GM10266 (cell line): ENCODE results near the gene OTUB1.

Experiments used
- DNase-seq: peaks from one replicate; pipeline ENCODE4 v3.0.0; 2012; ENCODE audit errors: extremely low spot score
- TF ChIP-seq, protein P1 (sequence below): IDR thresholded peaks from 2 replicates; pipeline ENCODE4 v1.5.1; 2012; ENCODE audit warnings: mild to moderate bottlenecking, low read depth; ENCODE audit not compliant: control insufficient read depth, insufficient read depth; ENCODE audit errors: missing control alignments

OTUB1 gene, protein sequence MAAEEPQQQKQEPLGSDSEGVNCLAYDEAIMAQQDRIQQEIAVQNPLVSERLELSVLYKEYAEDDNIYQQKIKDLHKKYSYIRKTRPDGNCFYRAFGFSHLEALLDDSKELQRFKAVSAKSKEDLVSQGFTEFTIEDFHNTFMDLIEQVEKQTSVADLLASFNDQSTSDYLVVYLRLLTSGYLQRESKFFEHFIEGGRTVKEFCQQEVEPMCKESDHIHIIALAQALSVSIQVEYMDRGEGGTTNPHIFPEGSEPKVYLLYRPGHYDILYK

DNA sequence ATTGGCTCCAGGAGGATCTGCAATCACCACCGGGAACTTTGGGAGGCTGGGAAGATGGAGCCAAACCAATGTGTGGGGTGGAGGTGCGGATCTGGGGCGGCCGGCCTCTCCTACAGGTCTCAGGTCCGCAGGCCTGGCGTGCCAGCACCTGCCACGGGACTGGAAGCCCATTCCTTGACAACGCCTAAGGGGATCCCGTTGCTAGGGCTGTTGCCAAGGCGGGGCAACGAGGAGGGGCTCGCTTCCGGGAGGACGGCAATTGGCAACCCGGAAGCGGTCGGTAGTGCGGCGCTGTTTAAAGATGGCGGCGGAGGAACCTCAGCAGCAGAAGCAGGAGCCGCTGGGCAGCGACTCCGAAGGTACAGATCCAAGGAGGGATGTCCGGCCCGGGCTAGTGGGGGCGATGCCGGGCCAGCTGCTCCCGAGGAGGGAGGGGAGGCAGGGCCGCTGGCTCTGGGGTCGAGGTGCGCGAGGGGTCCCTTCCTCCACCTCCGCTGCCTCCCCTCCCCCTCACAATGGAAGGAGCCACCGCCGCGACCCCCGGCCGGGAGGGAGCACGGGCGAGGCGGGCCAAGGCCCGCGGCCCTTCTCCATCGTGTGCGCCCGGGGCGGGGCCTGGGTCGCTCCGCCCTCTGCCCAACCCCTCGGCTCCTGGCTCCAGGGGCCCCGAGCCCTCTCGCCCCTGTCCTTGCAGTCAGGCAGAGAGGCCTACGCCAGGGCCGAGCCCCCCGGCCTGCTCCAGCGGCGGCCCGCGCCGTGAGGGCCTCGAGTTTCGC lies at the start of gene OTUB1:
TSS of gene OTUB1 (plus strand) at position 283 of the 776 bp plus-strand sequence. CDS start at position 302, 19 bp downstream.
- peak; percentile 94 for DNase-seq
- TF ChIP-seq, protein P1, sequence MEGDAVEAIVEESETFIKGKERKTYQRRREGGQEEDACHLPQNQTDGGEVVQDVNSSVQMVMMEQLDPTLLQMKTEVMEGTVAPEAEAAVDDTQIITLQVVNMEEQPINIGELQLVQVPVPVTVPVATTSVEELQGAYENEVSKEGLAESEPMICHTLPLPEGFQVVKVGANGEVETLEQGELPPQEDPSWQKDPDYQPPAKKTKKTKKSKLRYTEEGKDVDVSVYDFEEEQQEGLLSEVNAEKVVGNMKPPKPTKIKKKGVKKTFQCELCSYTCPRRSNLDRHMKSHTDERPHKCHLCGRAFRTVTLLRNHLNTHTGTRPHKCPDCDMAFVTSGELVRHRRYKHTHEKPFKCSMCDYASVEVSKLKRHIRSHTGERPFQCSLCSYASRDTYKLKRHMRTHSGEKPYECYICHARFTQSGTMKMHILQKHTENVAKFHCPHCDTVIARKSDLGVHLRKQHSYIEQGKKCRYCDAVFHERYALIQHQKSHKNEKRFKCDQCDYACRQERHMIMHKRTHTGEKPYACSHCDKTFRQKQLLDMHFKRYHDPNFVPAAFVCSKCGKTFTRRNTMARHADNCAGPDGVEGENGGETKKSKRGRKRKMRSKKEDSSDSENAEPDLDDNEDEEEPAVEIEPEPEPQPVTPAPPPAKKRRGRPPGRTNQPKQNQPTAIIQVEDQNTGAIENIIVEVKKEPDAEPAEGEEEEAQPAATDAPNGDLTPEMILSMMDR = no peak

DNA sequence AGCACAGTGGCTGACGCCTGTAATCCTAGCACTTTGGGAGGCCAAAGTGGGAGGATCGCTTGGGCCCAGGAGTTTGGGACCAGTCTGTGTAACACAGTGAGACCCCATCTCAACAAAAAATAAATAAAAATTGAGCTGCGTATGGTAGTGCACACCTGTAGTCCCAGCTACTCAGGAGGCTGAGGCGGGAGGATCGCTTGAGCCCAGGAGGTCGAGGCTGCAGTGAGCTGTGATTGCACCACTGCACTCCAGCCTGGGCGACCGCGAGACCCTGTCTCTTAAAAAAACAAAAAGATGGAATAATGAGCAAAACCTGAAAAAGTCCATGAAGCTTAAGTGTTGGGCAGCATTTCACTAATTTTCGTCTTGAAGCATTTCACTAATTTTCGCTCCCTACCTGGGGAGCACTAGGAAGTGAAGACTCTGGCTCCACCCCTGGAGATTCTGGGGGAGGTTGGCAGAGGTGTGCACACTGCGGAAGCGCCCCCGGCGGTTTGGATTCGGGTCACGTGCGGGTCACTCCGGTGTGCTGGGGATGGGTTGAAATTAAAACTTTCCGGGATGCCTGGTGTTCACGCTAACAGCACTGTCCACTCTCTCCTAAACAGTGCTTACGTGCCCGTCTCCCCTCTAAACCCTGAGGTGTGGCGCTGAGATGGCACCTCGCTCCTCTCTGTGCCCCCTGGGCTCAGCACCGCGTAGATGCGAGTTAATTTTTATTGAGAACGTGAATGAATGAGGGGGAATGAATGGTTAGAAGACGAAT lies 48.3 kb upstream of the OTUB1 start:
- TF ChIP-seq, protein P1 = no peak
- DNase-seq = peak; percentile 31

- peak; percentile 99 for DNase-seq
- TF ChIP-seq, protein P1 = no peak
These were observed 47.5 kb upstream of the OTUB1 start, which contains the start of gene NAA40 for GRCh38 chr11:63938479-63939396. NAA40 (plus strand) TSS chr11:63939002; CDS start chr11:63939097, 95 bp downstream.

GRCh38 chr11:63939397-63939891 lies 46.8 kb upstream of the OTUB1 start:
- TF ChIP-seq, protein P1 = no peak
- DNase-seq = no peak

DNA sequence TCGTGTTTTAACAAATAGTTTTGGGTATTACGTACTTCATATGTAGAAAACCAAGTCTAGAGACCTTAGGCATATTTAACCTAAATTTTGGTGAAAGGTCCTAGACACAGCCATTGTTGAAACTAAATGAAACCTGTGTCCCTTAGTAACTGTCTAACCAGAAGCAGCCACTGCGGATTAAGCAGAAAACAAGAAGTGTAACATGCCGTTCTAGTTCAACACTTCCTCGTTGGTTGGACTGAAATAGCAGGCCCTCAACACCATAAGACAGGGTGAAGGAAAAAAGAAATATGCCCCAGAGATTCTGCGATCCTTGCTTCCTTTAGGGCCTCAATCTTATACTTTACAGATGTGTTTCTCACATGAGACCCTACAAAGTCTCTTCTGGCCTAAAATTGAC lies 45.5 kb upstream of the OTUB1 start:
- DNase-seq = no peak

GRCh38 chr11:63941901-63942300 lies 44.3 kb upstream of the OTUB1 start:
- TF ChIP-seq, protein P1 = no peak
- DNase-seq = no peak

More for the DNA sequence above, 45.5 kb upstream of the OTUB1 start:
- TF ChIP-seq, protein P1 = no peak
